GM12801 (cell line): ENCODE results near the gene DAG1.

Experiments
- CTCF ChIP-seq: IDR thresholded peaks from one replicate; pipeline ENCODE4 v1.5.1; 2011; ENCODE audit warnings: control low read depth; ENCODE audit not compliant: insufficient read length; ENCODE audit errors: extremely low read depth

DAG1 gene

GRCh38 chr3:49461443-49462171 lies 8.5 kb upstream of the DAG1 start:
- TF ChIP-seq CTCF: no peak

- no peak for TF ChIP-seq CTCF
Observed at GRCh38 chr3:49462222-49462621, 7.8 kb upstream of the DAG1 start.

GRCh38 chr3:49465270-49466034 lies 4.6 kb upstream of the DAG1 start:
- TF ChIP-seq CTCF: no peak

- TF ChIP-seq CTCF: no peak
Observed at GRCh38 chr3:49466085-49466484, 4.0 kb upstream of the DAG1 start.

GRCh38 chr3:49469037-49469935 lies 781 bp upstream of the DAG1 start:
- no peak for TF ChIP-seq CTCF

GRCh38 chr3:49470714-49471420 lies 800 bp downstream of the DAG1 start:
- no peak for TF ChIP-seq CTCF
